Pancreas (tissue), 10 donors: ENCODE results near the gene PIK3CG. TPM values are rescaled to one million over a fixed set of nuclear protein-coding genes. Genes with fewer than 3 reads are reported as not detected.

Experiments used
- ATAC-seq, 4 donors: fragments of 200-7000 bp; cut with Tn5 transposase; one replicate each; pipeline versions ENCODE4 v1.8.0 to v1.9.1; 2020; ENCODE audit warnings: mild to moderate bottlenecking in 4 of 4, moderate library complexity in 4 of 4
- DNase-seq, 6 donors: peaks; one replicate each; pipeline ENCODE4 v3.0.0-alpha.2; 2020
- FAIRE-seq: peaks from 2 replicates; lab custom pipeline; 2012; peaks lifted over from hg19 to GRCh38; lab: Jason Lieb, UNC
- H3K27ac ChIP-seq, 4 donors: fragments of 200-600 bp; sonication (generic); 1 replicate in 3 of 4; 2 replicates in 1 of 4; pipeline versions ENCODE4 v1.5.0 to v1.8.0; 2020
- H3K27me3 ChIP-seq, 4 donors: fragments of 200-600 bp; one replicate each; pipeline ENCODE4 v1.8.0; 2021
- H3K36me3 ChIP-seq, 3 donors: fragments of 200-600 bp; sonication (generic) in 1 of 3; one replicate each; pipeline versions ENCODE4 v1.5.0 to v1.8.0; 2020 to 2021
- H3K4me1 ChIP-seq, 3 donors: fragments of 200-600 bp; one replicate each; pipeline ENCODE4 v1.8.0; 2021
- H3K4me3 ChIP-seq, 4 donors: fragments of 200-600 bp; sonication (generic) in 2 of 4; one replicate each; pipeline versions ENCODE4 v1.5.0 to v1.8.0; 2020 to 2021
- H3K9me3 ChIP-seq, 4 donors: fragments of 200-600 bp; one replicate each; pipeline ENCODE4 v1.8.0; 2021
- CTCF ChIP-seq, 4 donors: fragments of 200-600 bp; sonication (generic) in 3 of 4; IDR thresholded peaks; one replicate each; pipeline versions ENCODE4 v1.5.0 to v1.8.0; 2021; ENCODE audit warnings: antibody characterized with exemption in 4 of 4
- WGBS, 2 donors: extraction: QIAGEN DNeasy Blood & Tissue Kit; methylation state at CpG; one replicate each; pipeline ENCODE4 v1.1.7; 2013; 5-methylcytosine and 5-hydroxymethylcytosine counted together
- intact Hi-C, 3 donors: fragments of 100-400 bp; cut with DNase I; formaldehyde crosslinking; loops; one replicate each; pipeline versions ENCODE4 v1.11.1 to v1.14.2; 2022
- polyA plus RNA-seq, 2 donors: library from polyadenylated mRNA; stranded (reverse); fragments of 200-250 nt; gene quantifications; one replicate each; pipeline ENCODE4 v1.2.3, GENCODE V29; 2013
- total RNA-seq, 6 donors: library from RNA; stranded (reverse); fragmentation: NEBNext Ultra II Directional in 4 of 6; extraction: Animal tissue kit (Norgen Biotek cat#: 25700) in 4 of 6; gene quantifications; one replicate each; pipeline versions ENCODE4 v1.2.1 to v1.2.4, GENCODE V29; 2021 to 2023
- donor health status: healthy with polysubstance abuse.
- donor health status: DM: no; HTN: no; CAD: no; lungs with moderate emphysema.
- donor health status: DM: no; HTN: no; CAD: no.
- donor health status: control.
- donor health status: control.
- donor health status: Bipolar disorder and iron deficiency.
- donor health status: DM: yes; HTN: yes; CAD: no.
- donor health status: DM: no; HTN: no; CAD: no.
- donor health status: DM: no; HTN: no; CAD: no.
- donor health status: DM: yes; HTN: yes; CAD: no.

The PIK3CG gene
- total and polyA plus RNA-seq, 8 donors = 0.09 to 5.3 (median 0.55) TPM

GRCh38 chr7:106938803-106939202 lies 73.7 kb downstream of the PIK3CG start:
- ATAC-seq = no peak
- no peaks in the 10 kb centered on the region for H3K36me3 ChIP-seq
- H3K27ac ChIP-seq = no peak overlapping the region
- no peaks in the 10 kb centered on the region for H3K27me3 ChIP-seq
- WGBS, 2 donors = 67 to 79% methylated on average over 5 of the region's 5 CpGs
- no peak for TF ChIP-seq CTCF (IDR thresholded peaks at IDR 0.05)
- H3K4me1 ChIP-seq = no peaks in the 10 kb centered on the region
- FAIRE-seq = no peak
- H3K9me3 ChIP-seq = no peaks in the 10 kb centered on the region
- H3K4me3 ChIP-seq = no peak overlapping the region
- no peak for DNase-seq
- intact Hi-C loops = no loop called here

- WGBS, 2 donors = 56 to 62% methylated on average over 9 of the region's 9 CpGs
Observed at GRCh38 chr7:106944035-106944665, 79.1 kb downstream of the PIK3CG start.

GRCh38 chr7:106947244-106947728 lies 82.2 kb downstream of the PIK3CG start:
- H3K9me3 ChIP-seq = no peaks in the 10 kb centered on the region
- intact Hi-C loops = loop anchor here in 1 of 3 donors (10.0 kb wide), 1 partner anchor 198 kb away; no protein-coding TSS in a partner anchor
- H3K27ac ChIP-seq = no peak overlapping the region
- peak in 3 of 4 donors; percentile 80 to 85 (median 85) for ATAC-seq
- TF ChIP-seq CTCF (IDR thresholded peaks at IDR 0.05) = peak in 2 of 4 donors; percentile 35
- peaks cover 0 to 3% (median 0%) of the 10 kb centered on the region in 4 donors for H3K27me3 ChIP-seq
- no peak overlapping the region for H3K4me3 ChIP-seq
- no peak for FAIRE-seq
- no peaks in the 10 kb centered on the region for H3K4me1 ChIP-seq
- 5 to 10% methylated on average over 1 of the region's 1 CpG for WGBS, 2 donors
- H3K36me3 ChIP-seq = no peaks in the 10 kb centered on the region
- DNase-seq = peak in 1 of 6 donors; percentile 19

More at GRCh38 chr7:106944035-106944665, 79.1 kb downstream of the PIK3CG start:
- no peak for TF ChIP-seq CTCF (IDR thresholded peaks at IDR 0.05)
- H3K27ac ChIP-seq = no peak overlapping the region
- H3K4me3 ChIP-seq = no peak overlapping the region
- H3K4me1 ChIP-seq = no peaks in the 10 kb centered on the region
- no peaks in the 10 kb centered on the region for H3K9me3 ChIP-seq
- no peak for DNase-seq
- FAIRE-seq = no peak
- ATAC-seq = no peak
- intact Hi-C loops = loop anchor here in 1 of 3 donors (10.0 kb wide), 1 partner anchor 201 kb away; no protein-coding TSS in a partner anchor
- peaks cover 0 to 3% (median 0%) of the 10 kb centered on the region in 4 donors for H3K27me3 ChIP-seq
- no peaks in the 10 kb centered on the region for H3K36me3 ChIP-seq

GRCh38 chr7:106952001-106952657 lies 87.0 kb downstream of the PIK3CG start:
- FAIRE-seq (no peak), DNase-seq (no peak), ATAC-seq (no peak)
- no peak overlapping the region for H3K27ac ChIP-seq
- WGBS, 2 donors = 69 to 78% methylated on average over 7 of the region's 7 CpGs
- H3K27me3 ChIP-seq = peaks cover 0 to 3% (median 0%) of the 10 kb centered on the region in 4 donors
- intact Hi-C loops = loop anchor here in 1 of 3 donors (10.0 kb wide), 1 partner anchor 193 kb away; no protein-coding TSS in a partner anchor
- no peaks in the 10 kb centered on the region for H3K4me1 ChIP-seq
- H3K4me3 ChIP-seq = no peak overlapping the region
- no peak for TF ChIP-seq CTCF (IDR thresholded peaks at IDR 0.05)
- H3K36me3 ChIP-seq = no peaks in the 10 kb centered on the region
- no peaks in the 10 kb centered on the region for H3K9me3 ChIP-seq
